GM18858 (cell line): ENCODE data around the gene DEGS2.
A peak's percentile ranks its signal among the peaks of the same experiment; 100 is the strongest.

Source experiments
- ATAC-seq: cut with Tn5 transposase; IDR thresholded peaks from one replicate; pipeline ENCODE4 v1.9.1; 2021; ENCODE audit not compliant: unreplicated experiment

DEGS2 gene

DNA sequence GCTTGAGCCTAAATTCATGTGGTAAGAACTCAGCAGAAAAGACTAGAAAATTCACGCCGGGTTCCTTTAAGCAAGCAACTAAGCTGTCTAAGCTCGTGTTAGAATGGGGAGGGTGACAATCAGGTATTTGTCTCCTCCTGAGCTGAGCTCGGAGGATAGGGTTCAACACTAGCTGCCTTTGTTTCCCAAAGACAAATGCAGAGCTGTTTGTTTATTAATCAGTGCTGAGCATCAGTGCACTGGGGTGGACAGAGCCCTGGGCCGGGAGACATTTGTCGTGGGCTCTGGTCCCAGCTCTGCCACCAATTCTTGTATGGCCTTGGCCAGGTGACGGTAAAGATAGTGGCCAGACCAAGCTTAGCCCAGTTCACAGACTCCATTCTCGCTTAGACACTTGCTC, 43.7 kb downstream of the DEGS2 start:
- ATAC-seq: no peak

DNA sequence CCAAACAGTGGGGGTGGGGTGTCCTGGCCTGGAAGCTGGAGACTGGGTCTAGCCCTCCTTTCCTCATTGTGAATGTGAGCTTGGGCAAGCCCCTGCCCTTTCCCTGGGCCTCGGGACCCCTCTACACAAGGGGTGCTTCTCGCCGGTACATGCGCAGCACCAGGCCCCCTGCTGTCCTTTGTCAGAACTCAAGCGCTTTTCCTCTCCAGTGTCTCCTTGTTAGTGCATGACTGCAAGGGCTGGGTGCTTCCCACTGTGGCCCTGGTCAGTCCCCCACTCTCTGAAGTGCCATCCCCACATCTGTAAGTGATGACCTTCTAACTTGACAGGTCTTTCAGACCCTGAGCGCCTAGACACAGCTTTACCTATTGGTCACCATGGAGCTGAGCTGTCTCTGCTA, 44.2 kb downstream of the DEGS2 start:
- no peak for ATAC-seq

DNA sequence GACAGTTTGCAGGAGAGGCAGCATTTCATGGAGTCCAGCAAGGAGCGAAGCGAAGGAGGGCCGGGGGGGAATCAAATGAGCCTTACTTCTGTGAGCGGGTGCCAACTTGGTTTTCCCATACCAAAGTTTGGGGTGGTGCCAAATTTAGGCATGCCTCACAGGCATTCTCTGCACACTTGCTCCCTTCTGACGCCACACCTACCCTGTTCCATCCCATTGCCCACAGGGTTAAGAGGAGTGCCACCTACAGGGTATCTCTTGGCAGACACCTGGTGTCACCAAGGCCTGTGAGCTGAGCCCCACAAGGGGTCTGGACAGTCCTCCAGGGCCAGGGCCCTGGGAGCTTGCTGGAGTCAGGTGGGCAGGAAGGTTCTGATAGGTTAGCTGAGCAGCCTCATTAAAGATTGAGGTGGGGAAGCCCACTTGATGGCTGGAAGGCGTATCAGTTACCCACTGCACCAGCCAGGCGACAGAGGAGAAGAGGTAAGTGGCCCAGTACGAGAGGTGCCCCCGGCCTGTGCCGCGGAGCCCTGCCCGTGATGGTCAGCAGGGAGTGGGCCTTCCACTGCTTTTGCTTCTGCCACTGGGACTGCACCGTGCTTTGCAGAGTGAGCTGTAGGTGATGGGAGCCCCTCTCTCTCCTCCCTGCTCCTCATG, 45.2 kb downstream of the DEGS2 start:
- ATAC-seq: no peak

DNA sequence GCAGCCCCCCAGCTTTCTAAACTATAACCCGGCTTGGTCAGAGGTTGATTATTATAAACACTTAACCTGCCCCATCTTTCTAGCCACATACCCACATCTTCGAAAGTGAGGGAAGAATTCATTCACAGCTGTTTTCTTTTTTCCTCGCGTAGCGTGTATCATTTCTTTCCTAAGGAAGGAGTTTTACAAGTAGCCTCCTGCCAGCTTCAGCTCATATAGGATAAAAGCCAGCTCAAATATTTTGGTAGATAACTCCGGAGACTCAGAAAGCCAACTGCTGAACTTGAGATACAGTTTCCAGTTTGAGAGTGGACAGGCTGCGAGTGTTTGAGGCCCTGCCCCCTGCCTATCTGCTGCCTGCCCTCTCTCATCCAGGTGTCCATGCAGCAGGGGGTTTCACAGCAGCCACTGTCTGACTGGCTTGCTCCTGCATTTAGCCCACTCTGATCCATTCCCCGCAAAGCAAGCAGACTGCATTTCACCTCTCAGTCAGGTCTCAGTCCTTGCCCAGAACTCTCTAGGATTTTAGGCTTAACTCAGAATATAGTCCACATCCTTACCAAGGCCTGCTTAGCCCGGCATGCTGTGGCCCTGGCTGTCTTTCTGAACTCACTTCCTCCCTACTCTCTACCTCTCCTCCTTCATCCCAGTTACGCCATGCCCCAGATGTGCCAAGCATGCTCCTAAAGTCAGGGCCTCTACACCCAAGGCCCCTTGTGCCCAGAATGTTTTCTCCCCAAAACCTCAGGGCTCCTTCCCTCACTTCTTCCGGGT, 47.3 kb downstream of the DEGS2 start:
- ATAC-seq: no peak

DNA sequence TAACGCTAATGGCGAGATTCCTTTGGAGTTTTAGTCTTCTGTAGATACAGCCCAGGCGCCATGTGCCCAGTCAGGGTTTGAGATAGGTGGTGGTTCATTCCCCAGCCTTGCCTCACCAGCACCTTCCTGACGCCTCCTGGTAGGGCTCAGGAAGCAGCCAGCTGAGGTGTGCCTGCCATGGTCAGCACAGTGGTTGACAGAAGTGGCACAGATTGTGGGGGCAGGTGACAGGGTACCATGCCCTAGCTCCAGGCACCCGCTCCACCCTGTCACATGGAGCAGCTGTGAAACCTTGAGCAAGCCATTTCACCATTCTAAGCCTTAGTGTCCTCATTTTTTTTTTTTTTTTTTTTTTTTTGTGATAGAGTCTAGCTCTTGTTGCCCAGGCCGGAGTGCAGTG, 48.6 kb downstream of the DEGS2 start:
- no peak for ATAC-seq

DNA sequence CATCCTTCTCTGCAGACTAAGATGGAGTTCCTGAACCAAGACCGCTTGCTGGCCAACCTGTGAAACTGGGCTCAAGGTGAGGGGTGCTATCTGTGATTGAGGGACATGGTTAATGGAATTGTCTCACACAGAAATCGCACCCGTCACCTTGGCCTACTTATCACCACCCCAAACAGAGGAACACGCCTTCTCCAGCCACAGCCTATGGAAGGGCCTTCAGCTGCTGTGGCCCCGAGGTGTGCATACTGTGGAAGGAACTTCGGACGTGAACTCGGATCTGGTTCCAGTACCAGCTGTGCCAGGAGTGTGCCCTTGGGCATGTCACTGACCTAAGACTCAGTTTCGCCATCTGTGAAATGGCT, 49.9 kb downstream of the DEGS2 start:
- no peak for ATAC-seq

DNA sequence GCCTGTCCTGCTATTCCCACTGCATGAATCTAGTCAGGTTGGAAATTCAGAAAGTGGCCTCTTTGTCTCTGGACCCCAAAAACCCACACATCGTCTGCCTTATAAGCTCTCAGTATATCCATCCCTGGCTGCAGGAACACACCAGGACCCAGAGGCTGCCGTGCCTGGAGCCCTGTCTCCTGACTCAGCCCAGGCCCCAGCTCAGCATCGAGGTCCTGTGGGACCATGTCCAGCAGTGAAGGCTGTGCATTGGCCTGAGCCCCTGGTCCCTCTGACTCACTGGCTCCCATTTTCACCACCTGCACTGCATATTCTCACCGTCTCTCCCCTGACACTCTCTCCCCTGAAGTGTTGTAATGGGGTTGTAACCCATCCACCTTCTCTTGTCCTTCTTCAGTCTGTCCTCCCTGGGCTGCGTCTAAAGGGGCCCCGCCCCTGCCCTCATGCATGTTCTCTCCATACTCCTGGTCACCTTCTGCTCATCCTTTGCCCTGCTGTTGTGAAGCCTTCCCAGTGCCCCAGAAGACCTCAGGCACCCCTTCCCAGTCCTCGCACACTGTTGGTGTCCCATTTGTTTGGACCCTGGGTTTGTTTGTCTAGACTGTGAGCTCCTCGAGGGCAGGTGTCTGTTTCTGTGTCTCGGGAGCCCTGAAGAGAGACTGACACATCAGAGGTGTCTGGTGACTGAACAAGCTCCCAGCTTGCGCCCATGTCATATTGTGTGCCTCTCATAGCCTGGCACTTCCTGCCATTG, 50.4 kb downstream of the DEGS2 start:
- no peak for ATAC-seq

DNA sequence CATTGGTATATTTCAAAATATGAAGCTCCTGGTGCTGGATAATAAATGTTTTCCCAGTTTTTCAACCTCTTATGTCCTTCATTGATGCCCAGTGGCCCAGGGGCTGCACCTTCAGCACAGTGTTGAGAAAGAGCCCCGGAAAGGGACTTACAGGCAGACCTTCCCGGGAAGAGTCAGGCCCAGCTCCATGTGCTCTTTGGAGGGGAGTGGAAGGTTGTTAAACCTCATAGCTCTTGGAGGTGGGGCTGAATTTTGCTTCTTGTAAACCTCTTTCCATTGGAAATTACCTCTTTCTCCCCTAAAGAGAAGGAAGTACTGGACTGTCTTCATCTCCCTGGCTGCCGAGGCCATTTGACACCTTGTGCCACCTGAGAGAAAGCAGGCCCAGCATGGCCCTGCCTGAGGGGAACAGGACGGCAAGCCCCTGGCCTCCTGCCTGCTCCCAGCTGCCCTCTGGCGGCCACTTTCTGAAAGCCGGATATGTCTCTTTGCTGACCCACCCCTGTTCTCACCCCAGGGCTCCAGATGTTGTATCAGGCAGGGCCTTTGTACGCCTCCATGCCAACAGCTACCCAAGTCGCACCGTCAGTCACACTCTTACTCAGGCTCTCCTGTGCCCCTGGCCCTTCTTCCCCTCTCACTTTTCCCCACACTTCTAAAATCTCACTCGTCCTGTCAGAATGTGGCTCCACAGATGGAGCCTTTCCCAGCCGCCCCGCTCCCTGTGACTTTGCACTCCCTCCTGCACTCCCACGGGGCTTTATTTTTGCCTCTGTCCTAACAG, 51.2 kb downstream of the DEGS2 start:
- ATAC-seq: peak; percentile 67

DNA sequence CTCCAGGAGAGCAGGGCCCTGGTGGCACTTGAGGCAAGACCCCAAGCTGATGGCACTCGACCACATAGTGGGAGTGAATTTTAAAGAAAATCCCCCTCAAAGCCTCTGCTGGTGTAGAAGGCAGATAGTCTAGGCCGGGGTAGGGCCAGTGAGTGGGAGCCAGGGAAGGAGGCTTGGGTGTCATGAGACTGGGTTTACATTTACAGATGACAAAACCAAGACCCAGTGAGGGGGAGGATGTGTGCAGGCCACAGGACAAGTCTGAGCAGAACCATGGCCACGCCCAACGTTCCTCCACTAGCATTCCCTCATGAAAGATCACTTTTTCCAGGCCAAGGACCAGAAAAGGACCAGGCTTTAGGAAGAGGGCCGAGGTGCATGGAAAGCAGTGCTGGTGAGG, 52.2 kb downstream of the DEGS2 start:
- ATAC-seq: no peak

DNA sequence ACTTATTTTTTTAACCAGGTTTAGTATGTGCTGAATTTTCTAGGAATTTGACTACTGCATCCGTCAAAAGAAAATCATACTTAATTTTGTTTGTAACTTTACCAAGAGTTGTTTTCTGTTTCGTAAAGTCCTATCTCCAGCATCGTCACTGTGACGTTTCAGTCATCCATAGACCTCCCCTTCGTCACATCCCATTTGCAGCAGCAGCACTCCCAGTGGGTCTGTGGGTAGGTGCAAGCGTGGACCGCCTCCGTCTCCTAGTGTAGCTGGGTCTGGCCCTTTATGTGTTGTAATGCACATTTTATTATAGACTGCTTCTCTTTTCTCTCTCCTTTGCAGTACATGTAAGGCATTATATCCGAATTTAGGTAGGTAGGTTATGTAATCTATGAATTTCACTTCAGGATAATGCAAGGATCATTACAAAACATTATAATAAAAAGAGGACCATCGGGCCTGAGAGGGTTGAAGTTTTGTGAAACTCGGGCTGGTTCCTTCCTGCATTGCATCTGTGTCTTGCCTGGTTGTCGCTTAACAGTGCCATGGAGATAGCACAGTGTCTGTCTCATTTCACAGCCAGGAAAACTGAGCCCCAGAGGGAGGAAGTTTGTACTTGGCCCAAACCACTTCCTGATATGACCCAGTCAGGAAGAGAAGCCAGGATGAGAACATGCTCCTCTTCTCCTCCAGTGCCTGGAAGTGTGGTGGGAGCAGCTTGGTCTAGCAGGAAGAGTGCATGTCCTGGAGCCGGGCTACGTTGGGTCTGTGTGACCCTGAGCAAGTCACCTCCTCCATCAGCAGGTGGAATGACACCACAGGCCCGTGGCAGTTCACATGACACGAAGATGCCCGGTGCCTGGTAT, 53.0 kb downstream of the DEGS2 start:
- ATAC-seq: no peak

DNA sequence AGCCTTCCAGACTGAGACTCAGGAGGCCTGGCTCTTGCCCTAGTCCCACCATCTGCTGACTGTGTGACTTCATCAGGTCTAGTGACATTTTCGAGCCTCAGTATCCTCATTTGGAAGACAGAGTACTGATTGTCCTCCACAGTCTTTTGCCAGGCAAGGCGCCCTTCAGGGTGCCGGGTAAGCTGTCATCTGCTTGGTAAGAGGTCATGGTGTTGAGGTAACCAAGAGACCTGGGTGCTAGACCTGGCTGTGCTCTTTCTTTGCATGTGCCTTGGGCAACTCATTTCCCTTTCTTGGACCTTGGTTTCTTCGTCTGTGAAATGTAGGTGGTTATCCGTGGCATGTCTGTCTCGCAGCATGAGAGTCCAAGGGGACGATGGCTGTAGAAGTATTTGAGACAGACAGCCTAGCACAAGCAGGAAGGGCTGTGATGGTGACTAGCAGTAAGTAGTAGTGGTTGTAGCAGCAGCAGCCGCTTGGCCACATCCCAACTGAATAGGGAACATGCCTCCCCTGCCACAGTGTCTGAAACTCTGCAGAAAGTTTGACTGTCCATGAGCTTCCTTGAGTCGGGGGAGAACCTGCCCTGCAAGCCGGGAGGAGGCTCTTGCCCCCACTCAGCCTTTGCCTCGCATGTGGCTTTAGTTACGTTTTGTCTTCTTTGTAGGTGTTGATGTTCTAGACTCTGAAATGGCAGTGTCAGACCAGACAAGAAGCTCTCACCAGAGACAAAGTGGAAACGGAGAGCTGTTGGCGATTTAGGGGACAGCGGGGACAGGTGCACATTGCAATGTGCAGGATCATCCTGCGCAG, 53.9 kb downstream of the DEGS2 start:
- no peak for ATAC-seq

DNA sequence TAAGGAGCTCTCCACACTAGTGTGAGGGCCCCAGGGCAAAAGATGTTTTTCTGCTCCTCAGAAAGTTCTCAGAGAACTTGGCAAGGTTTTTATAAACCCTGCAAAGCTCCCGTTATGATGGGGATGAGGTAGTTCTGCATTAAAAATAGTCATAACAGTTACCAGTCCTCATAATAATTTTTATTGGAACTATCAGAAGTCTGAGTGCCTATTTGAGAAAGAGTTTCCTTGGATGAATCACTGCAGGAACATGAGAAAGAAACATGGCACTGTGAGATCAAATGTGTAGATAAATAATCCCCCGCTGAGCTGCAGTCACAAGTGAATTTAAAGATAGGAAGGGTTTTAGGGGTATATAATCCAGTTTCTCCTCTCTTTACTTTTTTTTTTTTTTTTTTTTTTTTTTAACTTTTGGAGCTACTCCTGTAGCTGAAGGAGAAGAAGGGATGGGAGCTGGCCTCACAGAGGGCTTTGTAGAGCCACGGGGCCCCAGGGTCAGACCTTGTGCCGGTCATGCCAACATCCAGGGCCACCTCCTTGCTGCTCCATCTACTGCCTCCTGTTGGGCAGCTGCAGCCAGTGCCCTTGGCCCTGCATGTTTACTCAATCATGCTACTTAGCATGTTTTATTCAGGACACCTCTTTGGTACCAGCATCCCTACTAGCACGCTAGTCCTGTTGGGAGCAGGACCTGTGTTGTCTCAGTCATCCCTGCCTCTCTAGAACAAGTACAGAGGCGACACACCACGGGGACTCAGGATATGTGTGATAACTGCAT, 54.7 kb downstream of the DEGS2 start:
- no peak for ATAC-seq

DNA sequence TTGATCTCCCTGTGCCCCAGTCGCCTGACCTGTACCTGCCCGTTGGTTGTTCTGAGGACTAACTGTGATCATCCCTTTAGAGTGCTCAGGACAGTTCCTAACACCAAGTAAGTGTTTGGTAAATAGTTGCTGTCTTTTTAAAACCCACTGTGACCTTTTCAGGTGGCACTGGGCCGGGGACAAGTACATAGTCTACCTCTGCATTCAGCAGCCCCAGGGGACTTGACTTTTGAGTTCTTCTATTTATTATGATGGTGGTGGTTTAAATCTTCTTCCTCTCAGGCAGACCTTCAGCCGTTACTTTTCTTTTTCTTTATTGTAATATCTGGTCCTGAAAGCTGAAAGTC, 55.5 kb downstream of the DEGS2 start:
- no peak for ATAC-seq

DNA sequence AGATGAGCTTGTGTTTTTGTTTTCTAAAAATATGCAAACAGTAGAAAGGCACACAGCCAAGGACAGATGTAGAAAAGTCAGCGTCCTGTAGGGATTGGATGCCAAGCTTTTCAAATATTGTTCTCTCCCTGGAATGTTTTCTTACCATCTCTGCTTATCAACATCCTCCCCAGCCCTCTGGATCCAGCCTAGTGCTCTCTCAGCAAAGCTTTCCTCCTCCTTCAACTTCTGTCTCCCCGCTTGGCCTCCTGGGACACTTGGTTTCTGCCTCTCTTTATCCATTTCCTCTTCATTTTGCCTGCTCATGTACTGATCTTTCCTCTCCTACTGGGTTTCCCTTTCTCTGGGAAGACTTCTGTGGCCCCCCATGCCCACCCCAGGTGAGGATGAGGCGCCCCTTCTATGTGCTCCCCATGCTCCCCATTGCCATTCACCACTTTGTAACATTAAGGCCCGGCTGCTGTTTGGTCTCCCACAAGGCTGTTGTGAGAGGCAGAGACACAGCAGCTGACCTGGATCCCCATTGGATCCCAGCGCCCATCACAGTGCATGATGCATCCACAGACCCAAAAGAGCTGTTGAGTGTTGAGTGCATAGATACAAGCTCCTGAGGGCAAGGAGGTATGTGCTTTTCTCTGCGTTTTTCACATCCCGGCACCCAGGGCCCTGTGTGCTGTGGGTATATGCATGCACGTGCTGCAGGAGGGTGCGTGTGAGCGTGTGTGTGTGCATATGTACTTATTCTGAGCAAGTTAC, 56.0 kb downstream of the DEGS2 start:
- ATAC-seq: no peak

DNA sequence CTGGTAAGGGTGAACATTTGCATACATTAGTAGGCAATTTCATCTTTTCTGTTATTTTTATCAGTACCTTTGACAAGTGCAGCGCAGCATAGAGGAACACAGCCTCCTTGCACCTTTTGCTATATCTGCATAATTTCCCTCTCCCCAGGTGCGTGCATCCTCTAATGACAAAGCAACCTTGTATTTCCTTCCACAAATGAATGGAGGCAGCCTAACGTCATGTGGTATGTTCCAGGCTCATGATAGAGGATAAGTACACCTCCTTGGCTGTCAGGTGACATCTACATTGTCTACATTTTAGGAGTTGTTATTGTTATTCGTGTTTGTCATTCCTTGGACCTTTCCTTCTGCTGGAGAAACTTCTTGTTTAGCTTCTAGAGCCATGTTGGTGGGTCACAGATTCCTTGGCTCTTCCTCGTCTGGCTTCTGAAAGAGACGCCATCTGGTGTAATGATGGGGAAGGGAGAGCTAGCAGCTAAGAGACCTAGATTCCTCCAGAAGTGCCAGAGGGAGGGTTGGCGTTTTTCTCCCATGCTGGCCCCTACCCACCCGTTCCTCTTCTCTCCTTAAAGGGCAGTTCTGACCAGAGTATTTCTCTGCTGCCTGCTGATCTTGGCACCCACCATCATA, 57.2 kb downstream of the DEGS2 start:
- ATAC-seq: no peak

DNA sequence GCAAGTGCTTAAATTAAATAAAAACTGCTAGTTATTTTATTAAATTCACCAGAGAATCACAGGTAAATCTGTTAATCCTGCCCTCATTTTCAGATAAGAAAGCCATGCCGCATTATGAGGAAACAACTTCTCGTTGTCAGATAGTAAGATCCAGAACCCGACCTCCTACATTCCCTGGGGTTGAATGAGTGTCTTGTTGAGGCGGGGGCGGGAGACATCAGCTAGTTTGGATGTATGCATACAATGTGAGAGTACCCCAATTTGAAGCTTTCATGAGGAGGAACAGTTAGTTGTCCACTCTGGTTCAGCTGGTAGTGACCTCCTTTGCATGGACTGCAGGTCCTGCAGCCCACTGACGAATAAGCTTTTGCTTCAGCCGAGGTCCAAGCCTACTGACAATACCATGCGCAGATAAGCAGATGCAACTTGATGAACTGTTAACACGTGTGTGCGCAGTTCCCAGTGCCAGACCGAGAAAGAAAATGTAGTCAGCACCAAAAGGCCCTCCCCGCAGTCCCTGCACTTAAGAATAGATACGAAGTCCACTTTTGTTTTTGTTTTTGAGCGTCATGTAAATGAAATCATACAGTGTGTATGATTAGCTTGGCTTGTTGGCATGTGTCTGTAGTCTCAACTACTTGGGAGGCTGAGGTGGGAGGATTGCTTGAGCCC, 59.3 kb downstream of the DEGS2 start:
- ATAC-seq: no peak

DNA sequence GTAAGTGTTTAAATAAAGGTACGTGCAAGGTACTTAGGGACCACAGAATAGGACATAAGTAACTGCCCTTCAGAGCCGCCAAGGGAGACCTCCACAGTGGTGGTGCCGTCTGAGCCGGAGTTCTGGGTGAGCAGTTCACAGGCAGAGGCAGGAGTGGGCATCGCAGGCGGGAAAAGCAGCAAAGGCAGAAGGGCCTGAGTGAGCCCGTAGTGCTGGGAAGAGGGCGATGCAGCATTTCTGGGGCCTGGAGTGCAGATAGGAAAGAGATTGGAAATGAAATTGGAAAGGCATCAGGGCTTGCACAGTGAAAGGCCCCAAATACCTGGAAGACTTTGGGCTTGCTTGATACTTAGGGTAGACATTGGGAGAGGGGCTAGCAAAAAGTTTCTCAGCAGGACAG, 61.3 kb downstream of the DEGS2 start:
- ATAC-seq: no peak
